SK-N-SH treated with all-trans-retinoic acid at 6 μM for 48 hours (cell line): ENCODE measurements around the gene SERPINE1.

ENCODE experiments used
- ARNTL ChIP-seq: fragments of 450-650 bp; formaldehyde crosslinking; IDR thresholded peaks from 2 replicates; pipeline ENCODE4 v1.5.0; 2020; ENCODE audit warnings: low read depth, mild to moderate bottlenecking, moderate library complexity, borderline replicate concordance
- BACH2 ChIP-seq: fragments of 250-450 bp; sonication (Bioruptor Pico); IDR thresholded peaks from 2 replicates; pipeline ENCODE4 v1.9.0; 2021; ENCODE audit warnings: mild to moderate bottlenecking, borderline replicate concordance
- GLIS3 ChIP-seq: fragments of 250-450 bp; sonication (Bioruptor Pico); IDR thresholded peaks from 2 replicates; pipeline ENCODE4 v1.5.0; 2020; ENCODE audit warnings: mild to moderate bottlenecking, moderate library complexity
- PATZ1 ChIP-seq: fragments of 250-450 bp; sonication (Bioruptor Pico); IDR thresholded peaks from 2 replicates; pipeline ENCODE4 v1.8.0; 2020; ENCODE audit warnings: mild to moderate bottlenecking, moderate library complexity, borderline replicate concordance
- POU6F1 ChIP-seq: fragments of 250-450 bp; sonication (Bioruptor Pico); IDR thresholded peaks from 2 replicates; pipeline ENCODE4 v1.8.0; 2021; ENCODE audit warnings: low read depth, mild to moderate bottlenecking, moderate library complexity, borderline replicate concordance
- SNAI2 ChIP-seq: fragments of 250-450 bp; sonication (Bioruptor Pico); IDR thresholded peaks from 2 replicates; pipeline ENCODE4 v1.5.0; 2020; ENCODE audit warnings: mild to moderate bottlenecking, moderate library complexity
- ZC3H10 ChIP-seq: fragments of 250-450 bp; sonication (Bioruptor Pico); IDR thresholded peaks from 2 replicates; pipeline ENCODE4 v1.5.1; 2021; ENCODE audit warnings: mild to moderate bottlenecking, moderate library complexity
- ZFP3 ChIP-seq: fragments of 250-450 bp; sonication (Bioruptor Pico); IDR thresholded peaks from 2 replicates; pipeline ENCODE4 v1.5.0; 2020; ENCODE audit warnings: mild to moderate bottlenecking, moderate library complexity
- ZFP30 ChIP-seq: fragments of 450-650 bp; formaldehyde crosslinking; IDR thresholded peaks from 2 replicates; pipeline ENCODE4 v1.5.0; 2022; ENCODE audit warnings: mild to moderate bottlenecking, moderate library complexity

DNA sequence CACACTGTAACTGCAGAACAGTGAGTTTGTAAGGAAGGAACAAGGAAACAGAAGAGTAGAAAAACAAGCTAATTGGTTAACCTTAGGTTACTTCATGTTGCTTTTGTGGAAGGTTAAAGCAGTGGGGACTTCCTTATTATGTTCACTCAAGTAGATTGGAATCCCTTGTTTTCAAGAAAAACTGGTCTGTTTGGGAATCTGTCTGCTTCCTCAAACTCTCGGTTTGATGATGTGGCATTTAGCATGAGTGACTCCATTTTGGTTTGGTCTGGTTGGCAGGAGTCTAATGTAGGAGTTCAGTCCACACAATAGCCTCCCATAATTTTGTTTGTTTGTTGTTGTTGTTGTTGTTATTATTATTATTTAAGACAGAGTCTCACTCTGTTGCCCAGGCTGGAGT lies 45.5 kb upstream of the SERPINE1 start:
- TF ChIP-seq ZFP30, result no peak
- no peak for TF ChIP-seq PATZ1 (CRISPR knock-in tag)
- TF ChIP-seq SNAI2 (CRISPR knock-in tag), result no peak
- no peak for TF ChIP-seq GLIS3 (CRISPR knock-in tag)
- no peak for TF ChIP-seq ARNTL (CRISPR knock-in tag)
- TF ChIP-seq ZC3H10 (CRISPR knock-in tag), result no peak
- TF ChIP-seq BACH2 (CRISPR knock-in tag), result no peak
- TF ChIP-seq POU6F1, result no peak
- no peak for TF ChIP-seq ZFP3
